DMS153 (cell line): ENCODE results near the gene PPP1R10.
A peak's percentile ranks its signal among the peaks of the same experiment; 100 is the strongest.

Experiments used
- DNase-seq: peaks from one replicate; lab custom pipeline; 2025; lab: John Stamatoyannopoulos, UW

The PPP1R10 gene

GRCh38 chr6:30556066-30556905 is 60.8 kb downstream of the PPP1R10 start, which contains the start of gene GNL1:
Gene GNL1, minus strand, starts transcription at chr6:30556489. Its CDS starts 286 bp downstream, at chr6:30556203.
- DNase-seq: peak; percentile 80

- no peak for DNase-seq
Observed at GRCh38 chr6:30555816-30556065, 61.3 kb downstream of the PPP1R10 start.

GRCh38 chr6:30554962-30555815 is 61.9 kb downstream of the PPP1R10 start:
- DNase-seq: no peak

GRCh38 chr6:30554404-30554803 is 62.6 kb downstream of the PPP1R10 start:
- DNase-seq: no peak
